Gastroesophageal sphincter (tissue), 3 donors: ENCODE measurements around the gene IDNK.

Experiments used
- EP300 ChIP-seq: sonication (generic); formaldehyde crosslinking; IDR thresholded peaks from one replicate; pipeline ENCODE4 v1.6.1; 2017; ENCODE audit warnings: antibody characterized with exemption, mild to moderate bottlenecking
- POLR2A ChIP-seq, 2 donors: fragments of 450-650 bp; IDR thresholded peaks; one replicate each; pipeline ENCODE4 v1.6.1; 2017; ENCODE audit warnings: antibody characterized with exemption in 2 of 2, mild to moderate bottlenecking in 2 of 2, moderate library complexity in 1 of 2
- POLR2AphosphoS5 ChIP-seq: sonication (generic); formaldehyde crosslinking; IDR thresholded peaks from one replicate; pipeline ENCODE4 v1.6.1; 2017; ENCODE audit warnings: antibody characterized with exemption
- TF ChIP-seq, protein P1 (sequence below), 4 experiments: fragments of 200-600 bp in 2 of 4; fragments of 450-650 bp in 2 of 4; sonication (generic) in 1 of 4; IDR thresholded peaks; one replicate each; pipeline ENCODE4 v1.5.1; 2017 to 2019; ENCODE audit warnings: antibody characterized with exemption in 4 of 4, mild to moderate bottlenecking in 2 of 4, moderate library complexity in 2 of 4

DNA sequence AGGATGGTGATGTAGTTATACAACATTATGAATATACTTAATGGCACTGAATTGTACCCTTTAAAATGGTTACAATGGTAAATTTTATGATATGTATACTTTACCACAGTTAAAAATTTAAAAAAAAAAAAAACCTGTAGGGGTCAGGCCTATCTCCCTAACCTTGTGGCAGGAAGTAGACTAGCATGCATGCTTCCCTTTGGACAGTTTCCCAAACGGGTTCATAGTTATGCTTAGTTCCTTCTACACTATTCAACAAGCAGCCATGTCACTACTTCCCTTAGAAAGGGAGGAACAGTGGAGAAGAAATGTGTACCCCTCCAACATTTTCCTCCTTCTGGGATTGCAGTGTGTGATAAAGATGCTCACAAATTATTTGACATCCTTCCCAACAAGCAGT, 32.5 kb downstream of the IDNK start:
- TF ChIP-seq, protein P1, sequence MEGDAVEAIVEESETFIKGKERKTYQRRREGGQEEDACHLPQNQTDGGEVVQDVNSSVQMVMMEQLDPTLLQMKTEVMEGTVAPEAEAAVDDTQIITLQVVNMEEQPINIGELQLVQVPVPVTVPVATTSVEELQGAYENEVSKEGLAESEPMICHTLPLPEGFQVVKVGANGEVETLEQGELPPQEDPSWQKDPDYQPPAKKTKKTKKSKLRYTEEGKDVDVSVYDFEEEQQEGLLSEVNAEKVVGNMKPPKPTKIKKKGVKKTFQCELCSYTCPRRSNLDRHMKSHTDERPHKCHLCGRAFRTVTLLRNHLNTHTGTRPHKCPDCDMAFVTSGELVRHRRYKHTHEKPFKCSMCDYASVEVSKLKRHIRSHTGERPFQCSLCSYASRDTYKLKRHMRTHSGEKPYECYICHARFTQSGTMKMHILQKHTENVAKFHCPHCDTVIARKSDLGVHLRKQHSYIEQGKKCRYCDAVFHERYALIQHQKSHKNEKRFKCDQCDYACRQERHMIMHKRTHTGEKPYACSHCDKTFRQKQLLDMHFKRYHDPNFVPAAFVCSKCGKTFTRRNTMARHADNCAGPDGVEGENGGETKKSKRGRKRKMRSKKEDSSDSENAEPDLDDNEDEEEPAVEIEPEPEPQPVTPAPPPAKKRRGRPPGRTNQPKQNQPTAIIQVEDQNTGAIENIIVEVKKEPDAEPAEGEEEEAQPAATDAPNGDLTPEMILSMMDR (IDR thresholded peaks at IDR 0.05), result no peak
- TF ChIP-seq POLR2A (IDR thresholded peaks at IDR 0.05) (no peak), POLR2AphosphoS5 (no peak), EP300 (no peak)
